T47D (cell line): ENCODE measurements around the gene IYD.
"Not testable (repeated sequence)": the region's sequence is repeated elsewhere in the genome, so short reads cannot be mapped to it uniquely, and the experiment has no call there.

Experiments
- DNase-seq, 2 experiments: peaks; one replicate each; pipeline versions ENCODE4 v3.0.0 to v3.0.0-alpha.2; 2011 to 2012; ENCODE audit warnings: low read depth in 1 of 2, low spot score in 1 of 2
- JUND ChIP-seq: IDR thresholded peaks from 2 replicates; pipeline ENCODE4 v1.6.1; 2012; ENCODE audit warnings: low read depth
- in situ Hi-C: cut with HindIII; loops from 2 replicates; pipeline ENCODE4 v1.10.0; 2016; ENCODE audit warnings: low sequenced_read_pairs, low pct_unique_long_range_greater_than_20kb

The IYD gene

GRCh38 chr6:150355932-150356331 lies 12.9 kb upstream of the IYD start:
- in situ Hi-C loops: no loop called here
- DNase-seq: no peak
- no peak for TF ChIP-seq JUND

GRCh38 chr6:150361876-150362275 lies 6.9 kb upstream of the IYD start:
- TF ChIP-seq JUND: no peak
- in situ Hi-C loops: no loop called here
- no peak for DNase-seq

GRCh38 chr6:150363733-150364132 lies 5.1 kb upstream of the IYD start:
- no peak for TF ChIP-seq JUND
- in situ Hi-C loops: no loop called here
- DNase-seq: no peak

GRCh38 chr6:150366118-150366778 lies 2.6 kb upstream of the IYD start:
- no peak for TF ChIP-seq JUND
- in situ Hi-C loops: no loop called here
- DNase-seq: no peak

- TF ChIP-seq JUND: no peak
- in situ Hi-C loops: no loop called here
These were observed 596 bp downstream of the IYD start for GRCh38 chr6:150369408-150369807.

GRCh38 chr6:150370112-150370511 lies 1.3 kb downstream of the IYD start:
- in situ Hi-C loops: no loop called here
- TF ChIP-seq JUND: no peak
- no peak for DNase-seq

More at GRCh38 chr6:150369408-150369807, 596 bp downstream of the IYD start:
- no peak for DNase-seq

- DNase-seq: no peak
- no peak for TF ChIP-seq JUND
- in situ Hi-C loops: no loop called here
These were observed 2.5 kb downstream of the IYD start for GRCh38 chr6:150371356-150371755.

GRCh38 chr6:150372051-150372450 lies 3.2 kb downstream of the IYD start:
- no peak for DNase-seq
- no peak for TF ChIP-seq JUND
- in situ Hi-C loops: no loop called here

- TF ChIP-seq JUND: no peak
- no peak for DNase-seq
- in situ Hi-C loops: no loop called here
These were observed 4.5 kb downstream of the IYD start for GRCh38 chr6:150373260-150373701.

- in situ Hi-C loops, DNase-seq: not testable (repeated sequence)
These were observed 5.5 kb downstream of the IYD start for GRCh38 chr6:150374346-150374745.

GRCh38 chr6:150377211-150377781 lies 8.5 kb downstream of the IYD start:
- in situ Hi-C loops: no loop called here
- TF ChIP-seq JUND: no peak
- peak in 1 of 2 experiments; percentile 5 for DNase-seq

- no peak for DNase-seq
- in situ Hi-C loops: no loop called here
- no peak for TF ChIP-seq JUND
These were observed 11.4 kb downstream of the IYD start for GRCh38 chr6:150380256-150380655.

GRCh38 chr6:150382171-150382570 lies 13.4 kb downstream of the IYD start:
- TF ChIP-seq JUND: no peak
- in situ Hi-C loops: no loop called here
- no peak for DNase-seq

GRCh38 chr6:150391414-150391813 lies 22.6 kb downstream of the IYD start:
- in situ Hi-C loops: no loop called here
- TF ChIP-seq JUND: no peak
- no peak for DNase-seq
